GM10266 (cell line): ENCODE measurements around the gene LINC01488.

Experiments used
- DNase-seq: peaks from one replicate; pipeline ENCODE4 v3.0.0; 2012; ENCODE audit errors: extremely low spot score
- CTCF ChIP-seq: IDR thresholded peaks from 2 replicates; pipeline ENCODE4 v1.5.1; 2012; ENCODE audit warnings: mild to moderate bottlenecking, low read depth; ENCODE audit not compliant: control insufficient read depth, insufficient read depth; ENCODE audit errors: missing control alignments

LINC01488 gene

GRCh38 chr11:69460540-69461257 lies 20.8 kb upstream of the LINC01488 start:
- no peak for DNase-seq
- TF ChIP-seq CTCF: no peak

- TF ChIP-seq CTCF: no peak
- DNase-seq: no peak
These were observed 20.0 kb upstream of the LINC01488 start for GRCh38 chr11:69461272-69461962.

- no peak for TF ChIP-seq CTCF
- DNase-seq: no peak
These were observed 19.1 kb upstream of the LINC01488 start for GRCh38 chr11:69462106-69462951.

- no peak for TF ChIP-seq CTCF
- DNase-seq: no peak
These were observed 18.1 kb upstream of the LINC01488 start for GRCh38 chr11:69463181-69463994.

- no peak for DNase-seq
- TF ChIP-seq CTCF: no peak
These were observed 17.2 kb upstream of the LINC01488 start for GRCh38 chr11:69463995-69464960.
